ENCODE data around the gene PPFIA1.

Gene PPFIA1

GRCh38 chr11:70297341-70297740, 26.9 kb downstream of the PPFIA1 start:
- no peak for DNase-seq (ENCODE audit: low read depth)

DNA sequence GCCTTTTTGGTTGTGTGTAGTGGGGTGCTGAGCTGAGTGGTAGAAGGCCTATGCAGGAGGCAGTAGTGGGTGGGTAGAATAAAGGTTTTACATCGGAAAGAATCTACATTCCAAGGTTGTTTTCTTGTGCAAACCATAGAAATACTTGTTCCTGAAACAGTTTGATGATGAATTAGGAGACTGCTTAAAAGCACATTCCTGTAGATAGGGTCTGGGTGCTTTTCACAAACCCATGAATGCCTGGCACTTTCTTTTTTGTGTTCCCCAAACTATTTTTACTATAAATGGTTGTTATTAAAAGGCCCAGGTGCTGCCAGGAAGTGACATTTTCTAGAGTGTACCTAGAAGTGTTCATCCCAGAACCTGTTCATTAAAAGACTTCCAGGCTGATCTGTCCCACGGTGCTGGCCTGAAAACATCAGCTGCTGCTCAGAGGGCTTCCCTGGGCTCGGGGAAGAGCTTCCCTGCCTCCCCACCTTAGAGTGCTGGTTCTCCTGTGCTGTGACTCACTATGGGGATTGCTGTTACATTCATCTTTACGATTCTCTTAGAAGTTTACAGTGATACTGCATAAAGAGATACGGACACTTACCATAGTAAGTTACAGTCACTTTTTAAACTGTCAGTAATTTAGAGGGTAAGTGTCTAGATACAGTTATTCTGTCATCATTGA, 27.9 kb downstream of the PPFIA1 start:
- no peak for DNase-seq (ENCODE audit: low read depth)

DNA sequence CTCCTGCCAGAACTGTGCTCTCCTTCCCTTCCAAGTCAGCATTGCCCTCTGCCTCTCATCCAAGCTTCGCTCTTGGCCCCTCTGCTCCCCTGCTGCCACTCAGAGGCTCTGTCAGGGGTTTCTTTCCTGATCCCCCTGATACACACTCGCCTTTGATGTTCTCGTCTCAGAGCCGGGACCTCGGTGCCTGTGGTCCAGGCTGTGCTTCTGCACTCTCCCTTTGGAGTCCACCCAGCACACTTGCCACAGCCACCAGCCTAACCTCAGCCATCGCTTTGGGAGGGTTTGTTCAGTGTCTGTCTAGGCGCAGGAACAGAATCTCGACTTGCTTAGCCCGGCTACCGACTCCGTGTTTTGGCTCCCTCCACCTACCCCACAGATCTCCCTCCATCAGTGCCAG, 29.1 kb downstream of the PPFIA1 start:
- no peak for DNase-seq (ENCODE audit: low read depth)

DNA sequence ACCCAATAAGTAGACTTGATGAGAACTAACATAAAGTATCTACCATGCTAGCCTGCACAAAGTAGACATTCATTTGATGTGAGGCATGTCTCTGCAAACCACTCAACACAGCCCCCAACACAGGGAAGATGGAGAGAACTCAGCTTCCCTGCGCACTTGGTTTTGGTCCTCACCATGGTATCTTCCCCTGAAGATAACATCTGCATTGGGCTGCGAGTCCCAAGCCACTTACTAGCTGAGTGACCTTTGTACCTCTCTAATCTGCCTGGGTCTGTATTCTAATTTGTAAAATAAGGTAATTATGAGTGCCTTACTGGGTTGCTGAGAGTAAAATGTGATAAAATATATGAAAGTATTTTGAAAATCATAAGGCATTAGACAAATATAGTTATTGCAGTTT, 30.7 kb downstream of the PPFIA1 start:
- DNase-seq (ENCODE audit: low read depth): no peak

GRCh38 chr11:70301721-70302418, 31.4 kb downstream of the PPFIA1 start:
- no peak for DNase-seq (ENCODE audit: low read depth)

- DNase-seq (ENCODE audit: low read depth): no peak
These were observed 31.9 kb downstream of the PPFIA1 start for GRCh38 chr11:70302419-70302752.

DNA sequence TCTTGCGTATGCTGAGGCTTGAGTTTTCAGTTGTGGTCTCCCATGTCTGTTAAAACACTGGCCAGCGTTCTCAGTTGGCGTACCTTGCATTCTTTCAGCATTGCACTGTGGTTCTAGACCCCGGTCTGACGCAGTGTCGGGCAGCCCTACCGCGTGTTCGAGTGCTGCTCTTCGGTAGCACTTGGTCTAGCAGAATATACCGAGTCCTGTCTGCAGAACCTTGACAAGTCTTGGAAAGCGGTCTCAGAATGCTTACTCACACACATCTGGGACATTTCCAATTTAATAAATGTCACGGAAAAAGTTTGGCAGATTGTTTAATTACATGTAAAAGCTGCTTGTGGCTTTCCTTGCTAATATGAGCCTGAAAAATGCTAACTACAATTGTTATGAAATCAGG, 32.6 kb downstream of the PPFIA1 start:
- DNase-seq (ENCODE audit: low read depth): no peak

DNA sequence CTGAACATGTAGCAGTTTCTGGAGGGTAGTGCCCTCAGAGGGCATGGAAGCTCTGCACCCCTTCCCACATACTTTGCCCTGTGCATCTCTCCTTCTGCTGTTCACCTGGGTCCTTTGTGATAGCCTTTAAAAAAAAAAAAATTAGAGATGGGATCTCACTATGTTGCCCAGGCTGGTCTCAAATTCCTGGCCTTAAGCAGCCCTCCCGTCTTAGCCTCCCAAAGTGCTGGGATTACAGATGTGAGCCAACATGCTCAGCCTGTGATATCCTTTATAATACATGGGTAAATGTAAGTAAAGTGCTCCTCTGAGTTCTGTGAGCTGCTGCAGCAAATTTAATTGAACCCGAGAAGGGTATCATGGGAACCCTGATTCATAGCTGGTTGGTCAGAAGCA, 33.7 kb downstream of the PPFIA1 start:
- no peak for DNase-seq (ENCODE audit: low read depth)

- no peak for DNase-seq (ENCODE audit: low read depth)
These were observed 35.0 kb downstream of the PPFIA1 start for GRCh38 chr11:70305501-70305900.

- no peak for DNase-seq (ENCODE audit: low read depth)
These were observed 36.1 kb downstream of the PPFIA1 start for GRCh38 chr11:70306586-70307033.

DNA sequence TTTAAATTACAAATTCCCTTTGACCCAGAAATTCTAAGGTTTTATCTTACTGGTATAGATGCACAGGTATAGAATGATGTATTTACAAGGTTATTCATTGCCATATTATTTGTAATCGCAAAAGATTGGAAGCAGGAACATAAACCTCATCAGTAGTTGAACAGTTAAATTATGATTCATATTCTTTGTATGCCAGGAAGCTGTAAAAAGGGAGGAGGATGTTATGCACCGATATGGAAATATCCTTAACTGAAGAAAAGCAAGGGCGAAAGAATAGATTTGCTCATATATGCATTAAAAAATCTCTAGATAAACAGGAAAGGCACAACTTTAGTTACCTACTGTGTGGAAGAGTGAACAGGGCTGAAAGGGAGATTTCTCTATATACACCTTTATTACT, 36.7 kb downstream of the PPFIA1 start:
- DNase-seq (ENCODE audit: low read depth): no peak

- no peak for DNase-seq (ENCODE audit: low read depth)
These were observed 41.1 kb downstream of the PPFIA1 start for GRCh38 chr11:70311616-70312015.

GRCh38 chr11:70312401-70313357, 42.2 kb downstream of the PPFIA1 start:
- no peak for DNase-seq (ENCODE audit: low read depth)

GRCh38 chr11:70313945-70314344, 43.5 kb downstream of the PPFIA1 start:
- no peak for DNase-seq (ENCODE audit: low read depth)

DNA sequence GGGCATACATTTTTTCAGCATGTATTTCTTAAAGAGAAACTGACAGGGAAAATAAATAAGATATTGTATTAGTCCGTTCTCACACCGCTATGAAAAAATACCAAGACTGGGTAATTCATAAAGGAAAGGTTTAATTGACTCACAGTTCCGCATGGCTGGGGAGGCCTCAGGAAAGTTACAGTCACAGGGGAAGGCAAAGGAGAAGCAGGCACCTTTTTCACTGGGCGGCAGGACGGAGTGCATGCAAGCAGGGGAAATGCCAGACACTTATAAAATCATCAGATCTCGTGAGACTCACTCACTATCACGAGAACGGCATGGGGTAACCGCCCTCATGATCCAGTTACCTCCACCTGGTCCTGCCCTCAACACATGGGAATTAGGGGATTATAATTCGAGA, 44.2 kb downstream of the PPFIA1 start:
- no peak for DNase-seq (ENCODE audit: low read depth)

GRCh38 chr11:70315716-70316115, 45.2 kb downstream of the PPFIA1 start:
- no peak for DNase-seq (ENCODE audit: low read depth)

DNA sequence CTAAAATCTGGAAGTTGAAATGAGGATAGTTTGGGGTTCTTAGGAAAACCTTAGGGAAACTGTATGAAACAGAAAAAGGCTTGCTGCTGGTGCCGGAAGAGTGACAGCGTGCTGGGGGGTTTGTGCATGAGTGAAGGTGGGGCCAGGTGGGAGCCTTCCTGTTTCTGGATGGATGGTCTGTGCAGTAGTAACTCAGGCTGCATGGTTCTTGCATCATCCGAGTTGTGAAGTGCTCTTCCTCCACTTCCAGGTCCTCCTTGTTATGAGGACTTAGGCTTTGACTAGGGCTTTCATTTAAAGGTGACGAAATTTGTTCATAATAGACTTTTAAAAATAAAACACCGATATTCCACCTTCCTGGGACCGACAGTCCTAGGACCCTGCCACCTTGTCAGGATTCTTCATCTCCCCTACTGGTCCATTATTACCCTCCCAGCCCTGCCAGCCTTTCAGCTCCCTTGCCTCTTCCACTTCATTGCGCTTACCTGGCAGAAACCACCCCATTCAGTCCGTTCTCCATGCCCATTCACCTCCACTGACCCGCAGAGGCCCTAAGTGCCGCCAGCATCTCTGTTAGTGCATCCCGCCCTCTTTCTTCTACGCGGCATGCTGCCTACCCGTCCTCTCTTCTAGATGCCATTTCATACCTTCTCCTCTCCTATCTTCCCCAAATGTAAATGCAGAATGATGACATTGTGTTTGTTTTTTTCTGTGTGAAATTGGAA, 47.3 kb downstream of the PPFIA1 start:
- DNase-seq (ENCODE audit: low read depth): no peak

- DNase-seq (ENCODE audit: low read depth): no peak
These were observed 49.0 kb downstream of the PPFIA1 start for GRCh38 chr11:70319396-70320076.

DNA sequence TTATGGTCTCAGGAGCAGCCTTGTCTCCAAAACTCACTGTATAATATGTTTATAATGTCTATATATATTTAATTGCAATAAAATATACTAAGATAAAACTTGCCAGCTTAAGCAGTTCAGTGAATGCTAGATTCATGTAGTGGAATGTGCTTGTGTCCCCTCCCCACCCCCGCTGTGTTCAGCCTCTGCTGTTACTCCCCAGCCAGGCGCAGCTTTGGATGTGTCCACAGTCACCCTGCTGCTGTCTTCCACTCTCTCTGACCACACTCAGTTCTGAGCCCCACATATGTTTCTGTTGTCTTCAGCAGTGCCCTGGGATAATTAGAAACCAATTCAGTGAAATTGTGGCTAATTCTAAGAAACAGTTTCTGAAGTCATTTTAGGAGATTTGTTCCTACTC, 52.2 kb downstream of the PPFIA1 start:
- DNase-seq (ENCODE audit: low read depth): no peak

GRCh38 chr11:70323806-70324205, 53.3 kb downstream of the PPFIA1 start:
- DNase-seq (ENCODE audit: low read depth): no peak

GRCh38 chr11:70324376-70325115, 54.1 kb downstream of the PPFIA1 start:
- DNase-seq (ENCODE audit: low read depth): no peak
